ENCODE data around the gene CACFD1.
A peak's percentile ranks its signal among the peaks of the same experiment; 100 is the strongest.

Gene CACFD1

GRCh38 chr9:133468374-133468773 lies 8.6 kb downstream of the CACFD1 start:
- Histone ChIP-seq H3K4me3 (ENCODE audit: low read depth, low read length) (no peak overlapping the region), H3K27ac (no peak overlapping the region), H3K36me3 (peaks cover 39% of the 10 kb centered on the region), H3K27me3 (ENCODE audit: insufficient read depth, low read depth, severe bottlenecking) (no peaks in the 10 kb centered on the region), H3K9me3 (ENCODE audit: severe bottlenecking) (no peaks in the 10 kb centered on the region)
- DNase-seq: no peak
- no peak for TF ChIP-seq CTCF (IDR thresholded peaks at IDR 0.05; ENCODE audit: low read depth, low read length)

- DNase-seq: no peak
- no peak overlapping the region for H3K27ac ChIP-seq
- H3K4me3 ChIP-seq (ENCODE audit: low read depth, low read length): no peak overlapping the region
- no peaks in the 10 kb centered on the region for H3K27me3 ChIP-seq (ENCODE audit: insufficient read depth, low read depth, severe bottlenecking)
- no peaks in the 10 kb centered on the region for H3K9me3 ChIP-seq (ENCODE audit: severe bottlenecking)
- H3K36me3 ChIP-seq: peaks cover 39% of the 10 kb centered on the region
- TF ChIP-seq CTCF (IDR thresholded peaks at IDR 0.05; ENCODE audit: low read depth, low read length): no peak
These were observed 9.1 kb downstream of the CACFD1 start for GRCh38 chr9:133468777-133469421.

- no peak for DNase-seq
- H3K27ac ChIP-seq: no peak overlapping the region
- peaks cover 33% of the 10 kb centered on the region for H3K36me3 ChIP-seq
These were observed 10.7 kb downstream of the CACFD1 start for GRCh38 chr9:133470427-133470924.

DNA sequence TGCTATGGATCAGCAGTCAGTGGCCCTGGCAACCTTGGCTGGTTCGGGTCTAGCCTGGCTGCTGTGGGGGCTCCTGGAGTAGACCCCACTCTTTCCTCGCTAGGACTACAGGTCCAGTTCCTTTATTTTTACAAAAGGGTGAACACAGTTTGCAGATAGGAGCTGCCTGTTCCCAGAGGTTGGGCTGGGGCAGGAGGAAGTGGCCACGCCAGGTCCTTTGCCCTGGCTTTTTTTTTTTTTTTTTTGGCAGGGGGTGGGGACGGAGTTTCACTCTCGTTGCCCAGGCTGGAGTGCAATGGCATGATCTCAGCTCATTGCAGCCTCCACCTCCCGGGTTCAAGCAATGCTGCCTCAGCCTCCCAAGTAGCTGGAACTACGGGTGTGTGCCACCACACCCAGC lies 11.2 kb downstream of the CACFD1 start:
- Histone ChIP-seq H3K9me3 (ENCODE audit: severe bottlenecking) (no peaks in the 10 kb centered on the region), H3K36me3 (peaks cover 29% of the 10 kb centered on the region), H3K27me3 (ENCODE audit: insufficient read depth, low read depth, severe bottlenecking) (no peaks in the 10 kb centered on the region), H3K27ac (no peak overlapping the region), H3K4me3 (ENCODE audit: low read depth, low read length) (no peak overlapping the region)
- DNase-seq: no peak
- no peak for TF ChIP-seq CTCF (IDR thresholded peaks at IDR 0.05; ENCODE audit: low read depth, low read length)

More at GRCh38 chr9:133470427-133470924, 10.7 kb downstream of the CACFD1 start:
- H3K27me3 ChIP-seq (ENCODE audit: insufficient read depth, low read depth, severe bottlenecking): no peaks in the 10 kb centered on the region
- H3K4me3 ChIP-seq (ENCODE audit: low read depth, low read length): no peak overlapping the region
- TF ChIP-seq CTCF (IDR thresholded peaks at IDR 0.05; ENCODE audit: low read depth, low read length): 0 out of 2 replicates have a peak, but pooled peaks have one; percentile 14
- no peaks in the 10 kb centered on the region for H3K9me3 ChIP-seq (ENCODE audit: severe bottlenecking)

DNA sequence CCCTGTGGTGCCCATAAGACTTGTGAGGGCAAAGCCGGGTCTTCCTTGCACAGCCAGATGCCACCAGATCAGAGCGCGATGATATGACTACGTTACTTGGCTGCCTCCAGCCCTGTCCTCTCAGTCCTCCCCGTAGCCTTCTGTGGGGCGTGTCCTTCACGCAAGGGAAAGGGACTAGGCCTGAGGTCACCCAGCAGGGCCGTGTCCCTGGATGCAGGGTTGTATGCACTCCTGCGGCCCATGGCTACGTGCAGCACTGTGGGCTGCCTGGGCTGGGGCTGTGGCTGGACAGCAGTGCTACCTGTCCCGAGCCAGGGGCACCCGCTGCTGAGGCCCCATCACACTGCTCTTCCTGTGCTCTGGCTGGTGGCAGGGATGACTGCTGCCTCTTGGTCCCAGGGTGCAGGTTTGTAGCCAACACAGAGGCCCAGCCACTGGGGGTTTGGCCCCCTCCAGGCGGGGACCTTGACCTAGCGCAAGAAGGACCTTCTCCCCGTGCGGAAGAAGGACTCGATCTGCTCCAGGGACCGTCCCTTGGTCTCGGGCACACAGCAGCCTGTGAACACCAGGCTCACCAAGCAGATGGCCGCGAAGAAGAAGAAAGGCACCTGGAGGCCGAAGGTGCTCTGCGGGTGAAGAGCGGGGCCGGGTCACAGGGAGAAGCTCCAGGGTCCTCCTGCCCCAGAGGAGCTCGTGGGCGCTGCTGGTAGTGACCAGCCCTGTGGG lies 11.9 kb downstream of the CACFD1 start:
- H3K9me3 ChIP-seq (ENCODE audit: severe bottlenecking): no peaks in the 10 kb centered on the region
- no peak for DNase-seq
- peaks cover 29% of the 10 kb centered on the region for H3K36me3 ChIP-seq
- H3K27me3 ChIP-seq (ENCODE audit: insufficient read depth, low read depth, severe bottlenecking): no peaks in the 10 kb centered on the region
- TF ChIP-seq CTCF (IDR thresholded peaks at IDR 0.05; ENCODE audit: low read depth, low read length): no peak
- H3K27ac ChIP-seq: no peak overlapping the region
- H3K4me3 ChIP-seq (ENCODE audit: low read depth, low read length): no peak overlapping the region

All from WERI-Rb-1 (cell line).